ENCODE data around the gene ANKRD34A. TPM values are rescaled to one million over a fixed set of nuclear protein-coding genes. Genes with fewer than 3 reads are reported as not detected.
A peak's percentile ranks its signal among the peaks of the same experiment; 100 is the strongest.

ANKRD34A gene
- total and polyA plus RNA-seq, 12 donors: 0.66 to 1.7 (median 1.0) TPM

DNA sequence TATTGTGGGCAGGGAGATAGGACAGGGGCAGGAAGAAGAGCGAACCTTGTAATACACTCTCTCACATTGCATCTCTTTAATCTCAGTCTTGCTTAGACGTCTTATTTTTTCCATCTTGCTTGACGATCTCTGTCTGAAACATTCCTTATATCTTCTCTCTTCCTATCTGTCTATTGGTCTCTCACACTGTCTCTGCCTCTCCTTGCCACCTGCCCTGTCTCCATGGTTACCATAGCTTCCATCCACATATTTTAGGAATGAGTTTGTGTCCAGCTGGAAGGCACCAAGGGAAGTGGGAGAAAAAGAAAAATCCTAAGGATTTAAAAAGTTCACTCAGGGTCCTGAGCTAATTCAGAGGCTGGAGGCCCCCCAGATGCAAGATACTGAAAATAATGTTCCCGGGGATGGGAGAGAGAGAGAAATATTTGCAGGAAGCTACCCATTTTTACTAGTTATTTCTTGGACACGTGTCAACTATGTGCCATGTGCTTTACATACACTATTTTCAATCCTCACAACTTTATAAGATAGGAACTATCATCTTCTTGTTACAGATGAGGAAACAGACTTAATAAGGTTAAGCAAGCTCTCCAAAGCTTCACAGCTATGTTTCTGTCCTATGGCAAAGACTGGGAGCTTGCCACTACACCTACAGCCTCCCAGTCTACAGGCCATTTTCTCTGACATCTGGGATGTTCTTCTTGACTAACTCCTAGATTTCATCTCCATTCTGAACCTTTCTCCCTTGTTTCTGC, 933 bp downstream of the ANKRD34A start:
- H3K27me3 ChIP-seq: peaks cover 0 to 9% (median 0%) of the 10 kb centered on the region in 7 donors
- peaks cover 0 to 10% (median 0%) of the 10 kb centered on the region in 9 donors for H3K36me3 ChIP-seq
- DNase-seq: no peak
- TF ChIP-seq, protein P1, sequence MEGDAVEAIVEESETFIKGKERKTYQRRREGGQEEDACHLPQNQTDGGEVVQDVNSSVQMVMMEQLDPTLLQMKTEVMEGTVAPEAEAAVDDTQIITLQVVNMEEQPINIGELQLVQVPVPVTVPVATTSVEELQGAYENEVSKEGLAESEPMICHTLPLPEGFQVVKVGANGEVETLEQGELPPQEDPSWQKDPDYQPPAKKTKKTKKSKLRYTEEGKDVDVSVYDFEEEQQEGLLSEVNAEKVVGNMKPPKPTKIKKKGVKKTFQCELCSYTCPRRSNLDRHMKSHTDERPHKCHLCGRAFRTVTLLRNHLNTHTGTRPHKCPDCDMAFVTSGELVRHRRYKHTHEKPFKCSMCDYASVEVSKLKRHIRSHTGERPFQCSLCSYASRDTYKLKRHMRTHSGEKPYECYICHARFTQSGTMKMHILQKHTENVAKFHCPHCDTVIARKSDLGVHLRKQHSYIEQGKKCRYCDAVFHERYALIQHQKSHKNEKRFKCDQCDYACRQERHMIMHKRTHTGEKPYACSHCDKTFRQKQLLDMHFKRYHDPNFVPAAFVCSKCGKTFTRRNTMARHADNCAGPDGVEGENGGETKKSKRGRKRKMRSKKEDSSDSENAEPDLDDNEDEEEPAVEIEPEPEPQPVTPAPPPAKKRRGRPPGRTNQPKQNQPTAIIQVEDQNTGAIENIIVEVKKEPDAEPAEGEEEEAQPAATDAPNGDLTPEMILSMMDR (IDR thresholded peaks at IDR 0.05): no peak
- peak overlapping the region; percentile 62 to 96 (median 91) for H3K27ac ChIP-seq
- H3K9me3 ChIP-seq: peaks cover 0 to 14% (median 6%) of the 10 kb centered on the region in 11 donors
- peak overlapping the region; percentile 33 to 74 (median 66) for H3K4me3 ChIP-seq
- ATAC-seq: no peak
- 31 to 38% methylated on average over 5 of the region's 5 CpGs for WGBS, 2 donors
- intact Hi-C loops (cut with DNase I): loop anchor here in 3 of 10 donors (5.0 kb wide), 1 partner anchor 36 kb away; the partner anchor contains the start of gene RBM8A (in 3 of the 3)
- H3K4me1 ChIP-seq: peaks cover 14 to 66% (median 55%) of the 10 kb centered on the region in 9 donors

DNA sequence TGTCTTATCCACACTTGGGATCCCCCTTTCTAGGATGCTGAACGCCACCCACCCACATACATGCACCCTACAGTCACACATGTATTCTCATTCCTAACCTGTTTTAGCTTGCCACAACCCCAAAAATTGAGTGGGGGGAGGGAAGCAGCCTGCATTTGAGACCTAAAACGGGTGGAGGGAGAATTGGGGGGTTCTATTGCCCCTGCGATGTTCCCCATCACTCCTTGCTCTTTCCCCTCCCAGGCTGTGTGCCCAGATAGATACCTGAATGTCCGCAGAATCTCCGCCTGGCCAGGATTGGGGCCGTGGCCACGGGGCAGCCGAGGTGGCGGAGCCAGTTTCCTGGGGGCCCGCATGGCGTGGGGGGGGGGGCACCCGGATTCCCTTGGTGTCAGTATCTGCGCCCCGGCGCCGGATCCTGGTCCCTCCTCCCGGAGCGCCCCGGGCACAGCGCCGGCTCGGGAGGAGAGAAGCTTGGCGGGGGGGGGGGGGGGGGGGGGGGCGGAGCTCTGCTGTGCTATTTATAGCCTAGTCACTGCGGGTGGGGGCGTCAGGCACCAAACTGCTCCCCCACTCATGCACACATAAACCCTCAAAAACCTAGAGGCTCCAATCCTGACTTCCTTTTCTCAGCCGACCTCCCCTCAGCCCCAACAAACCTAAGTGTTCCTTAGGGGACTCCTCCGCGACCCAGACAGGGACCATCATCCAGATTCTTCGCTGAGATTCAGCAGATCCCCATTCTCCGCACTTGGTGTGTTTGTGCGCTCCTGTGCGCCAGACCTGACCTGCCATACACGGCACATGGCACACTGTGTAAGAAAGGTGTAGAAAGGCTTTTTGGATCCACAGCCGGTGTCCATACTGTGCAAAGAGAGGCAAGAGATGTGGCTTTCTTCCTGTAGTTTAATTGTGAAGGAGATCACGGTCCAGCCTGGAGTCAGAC, 1.9 kb downstream of the ANKRD34A start:
- peaks cover 0 to 11% (median 5%) of the 10 kb centered on the region in 11 donors for H3K9me3 ChIP-seq
- peaks cover 0 to 9% (median 0%) of the 10 kb centered on the region in 7 donors for H3K27me3 ChIP-seq
- WGBS, 2 donors: 4% methylated on average over 31 to 36 of the region's 36 CpGs
- DNase-seq: peak; percentile 38 to 64
- peaks cover 14 to 70% (median 59%) of the 10 kb centered on the region in 9 donors for H3K4me1 ChIP-seq
- peak in 3 of 8 donors; percentile 7 to 14 (median 8) for ATAC-seq
- H3K27ac ChIP-seq: peak overlapping the region in 9 of 10 donors; percentile 46 to 96 (median 92)
- intact Hi-C loops (cut with DNase I): loop anchor here in 3 of 10 donors (5.0 kb wide), 1 partner anchor 35 kb away; the partner anchor contains the start of gene RBM8A (in 3 of the 3)
- TF ChIP-seq, protein P1 (IDR thresholded peaks at IDR 0.05): no peak
- H3K36me3 ChIP-seq: peaks cover 0 to 6% (median 0%) of the 10 kb centered on the region in 9 donors
- H3K4me3 ChIP-seq: peak overlapping the region; percentile 56 to 73 (median 70)

DNA sequence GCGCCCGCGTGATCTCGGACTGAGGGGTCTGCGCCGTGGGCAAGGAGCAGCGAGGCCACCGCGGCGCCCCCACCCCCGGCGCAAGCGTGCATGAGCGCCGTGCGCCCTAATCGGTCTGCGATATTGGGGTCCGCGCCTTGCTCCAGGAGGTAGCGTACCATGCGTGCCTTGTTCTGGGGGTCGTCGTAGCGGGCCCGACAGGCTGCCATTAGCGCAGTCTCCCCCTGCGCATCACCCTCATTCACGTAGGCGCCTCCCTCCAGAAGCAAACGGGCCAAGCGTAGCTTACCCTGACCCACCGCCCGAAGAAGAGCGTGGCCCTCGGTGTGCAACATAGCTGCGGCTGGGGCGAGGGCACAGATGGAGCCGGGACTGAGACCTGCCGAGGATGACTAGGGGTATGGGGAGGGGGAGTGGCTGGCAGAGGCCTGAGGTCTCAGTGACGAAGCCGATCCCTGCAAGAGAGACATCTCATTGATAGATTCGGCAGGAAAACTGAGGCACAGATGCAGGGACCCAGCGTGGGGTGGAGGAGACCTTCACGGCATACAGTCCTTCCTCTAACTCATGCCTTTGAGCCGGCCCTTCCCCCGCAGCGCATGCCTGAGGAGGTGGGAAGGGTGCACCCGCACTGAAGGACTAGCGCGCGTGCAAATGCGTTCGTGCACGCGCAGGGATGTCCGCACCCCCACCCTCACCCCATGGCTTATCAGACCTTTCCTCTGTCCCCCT, 2.8 kb downstream of the ANKRD34A start:
- H3K4me1 ChIP-seq: peaks cover 14 to 77% (median 63%) of the 10 kb centered on the region in 9 donors
- peak overlapping the region; percentile 83 to 96 (median 91) for H3K27ac ChIP-seq
- peak in 2 of 8 donors; percentile 3 to 11 for ATAC-seq
- 1 to 2% methylated on average over 43 to 57 of the region's 57 CpGs for WGBS, 2 donors
- intact Hi-C loops (cut with DNase I): loop anchor here in 3 of 10 donors (5.0 kb wide), 1 partner anchor 34 kb away; the partner anchor contains the start of gene RBM8A (in 3 of the 3)
- peak overlapping the region; percentile 56 to 73 (median 70) for H3K4me3 ChIP-seq
- no peaks in the 10 kb centered on the region for H3K36me3 ChIP-seq
- peak; percentile 11 to 50 for DNase-seq
- H3K27me3 ChIP-seq: peaks cover 0 to 9% (median 0%) of the 10 kb centered on the region in 7 donors
- peaks cover 0 to 2% (median 0%) of the 10 kb centered on the region in 11 donors for H3K9me3 ChIP-seq
- TF ChIP-seq, protein P1 (IDR thresholded peaks at IDR 0.05): no peak

Data from heart right ventricle (tissue), 16 donors.